GM19035 (cell line): ENCODE results near the gene MET.
"Not testable (repeated sequence)": the region's sequence is repeated elsewhere in the genome, so short reads cannot be mapped to it uniquely, and the experiment has no call there.

Experiments used
- ATAC-seq: cut with Tn5 transposase; IDR thresholded peaks from one replicate; pipeline ENCODE4 v1.9.1; 2021; ENCODE audit not compliant: unreplicated experiment

Gene MET

DNA sequence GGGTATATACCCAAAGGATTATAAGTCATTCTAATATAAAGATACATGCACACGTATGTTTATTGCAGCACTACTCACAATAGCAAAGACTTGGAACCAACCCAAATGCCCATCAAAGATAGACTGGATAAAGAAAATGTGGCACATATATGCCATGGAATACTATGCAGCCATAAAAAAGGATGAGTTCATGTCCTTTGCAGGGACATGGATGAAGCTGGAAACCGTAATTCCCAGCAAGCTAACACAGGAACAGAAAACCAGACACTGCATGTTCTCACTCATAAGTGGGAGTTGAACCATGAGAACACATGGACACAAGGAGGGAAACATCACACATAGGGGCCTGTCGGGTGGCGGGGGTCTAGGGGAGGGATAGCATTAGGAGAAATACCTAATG is 79.1 kb downstream of the MET start:
- ATAC-seq, result not testable (repeated sequence)

- no peak for ATAC-seq
Measured at GRCh38 chr7:116752305-116753074, 80.5 kb downstream of the MET start.

DNA sequence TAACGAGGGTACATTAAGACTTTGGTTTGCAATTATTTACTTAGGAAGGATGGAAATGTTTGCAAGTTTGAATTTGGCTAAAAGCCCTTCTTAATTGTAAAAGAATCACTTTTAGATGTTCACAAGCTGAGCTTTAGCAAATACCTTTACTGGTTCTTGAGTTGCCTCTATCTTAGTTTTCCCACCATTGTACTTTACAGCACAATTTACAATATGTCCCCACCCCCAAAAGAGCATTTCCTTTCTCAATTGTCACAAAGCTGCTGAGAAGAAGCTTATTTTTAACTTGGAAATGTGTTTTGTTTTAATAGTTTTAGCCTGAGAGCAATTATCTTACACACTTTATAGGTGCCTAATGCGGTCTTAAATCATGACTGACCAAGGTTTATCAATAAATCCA is 81.1 kb downstream of the MET start:
- no peak for ATAC-seq

DNA sequence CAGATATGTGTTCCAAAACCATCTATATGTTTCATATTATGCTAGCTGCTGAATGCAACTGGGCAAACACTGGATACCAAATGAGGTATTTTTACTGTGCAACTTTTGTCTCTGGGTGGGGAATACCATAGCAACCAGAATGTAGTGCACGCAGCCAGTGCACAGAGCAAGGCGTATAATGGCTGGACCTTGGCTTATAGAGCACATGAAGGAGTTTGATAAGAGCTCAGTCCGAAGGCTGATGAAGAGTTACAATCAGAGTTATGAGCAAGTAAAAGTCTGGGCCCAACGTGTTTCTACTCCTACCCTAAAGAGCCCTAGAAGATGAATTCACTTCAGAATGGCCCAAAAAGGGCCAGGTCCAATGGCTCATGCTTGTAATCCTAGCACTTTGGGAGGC is 82.2 kb downstream of the MET start:
- ATAC-seq, result no peak

- no peak for ATAC-seq
Measured at GRCh38 chr7:116757283-116757682, 85.3 kb downstream of the MET start.

- not testable (repeated sequence) for ATAC-seq
Measured at GRCh38 chr7:116759642-116760041, 87.6 kb downstream of the MET start.

GRCh38 chr7:116762971-116763370 is 91.0 kb downstream of the MET start:
- no peak for ATAC-seq

DNA sequence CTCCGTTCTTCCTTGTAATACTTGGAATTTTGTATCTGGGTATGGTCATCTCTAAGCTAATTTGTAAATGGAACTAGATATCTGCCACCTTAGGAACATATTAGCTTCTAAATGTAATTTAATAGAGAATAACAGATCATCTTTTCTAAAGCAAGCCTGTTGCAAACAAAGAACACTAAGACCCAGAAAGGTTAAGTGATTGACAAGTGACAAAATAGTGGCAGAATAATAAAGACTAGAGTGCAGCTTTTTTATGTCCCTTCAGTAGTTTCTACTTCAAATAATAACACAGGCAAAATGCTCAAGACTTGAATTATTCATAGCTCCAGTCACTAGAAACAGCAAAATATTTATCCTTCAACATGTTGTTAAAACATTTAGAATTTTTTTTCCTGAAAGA is 91.7 kb downstream of the MET start:
- ATAC-seq, result no peak

GRCh38 chr7:116766881-116767280 is 94.9 kb downstream of the MET start:
- ATAC-seq, result no peak

DNA sequence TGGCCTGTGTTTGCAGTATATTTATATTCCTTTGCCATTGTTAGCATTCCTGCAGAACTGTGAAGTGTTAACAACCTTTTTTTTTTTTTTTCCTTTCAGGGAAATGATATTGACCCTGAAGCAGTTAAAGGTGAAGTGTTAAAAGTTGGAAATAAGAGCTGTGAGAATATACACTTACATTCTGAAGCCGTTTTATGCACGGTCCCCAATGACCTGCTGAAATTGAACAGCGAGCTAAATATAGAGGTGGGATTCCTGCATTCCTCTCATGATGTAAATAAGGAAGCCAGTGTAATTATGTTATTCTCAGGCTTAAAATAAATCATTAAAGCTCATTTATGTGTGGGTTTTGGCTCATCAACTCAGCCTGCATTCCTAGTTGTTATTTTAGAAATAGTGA is 97.5 kb downstream of the MET start:
- no peak for ATAC-seq

GRCh38 chr7:116770941-116771340 is 98.9 kb downstream of the MET start:
- ATAC-seq, result no peak

GRCh38 chr7:116771640-116772039 is 99.6 kb downstream of the MET start:
- no peak for ATAC-seq

GRCh38 chr7:116772423-116772863 is 100.4 kb downstream of the MET start:
- ATAC-seq, result no peak

- ATAC-seq, result no peak
Measured at GRCh38 chr7:116772926-116773749, 101.1 kb downstream of the MET start.

- no peak for ATAC-seq
Measured at GRCh38 chr7:116776046-116776445, 104.0 kb downstream of the MET start.

GRCh38 chr7:116776610-116777289 is 104.8 kb downstream of the MET start:
- ATAC-seq, result no peak

DNA sequence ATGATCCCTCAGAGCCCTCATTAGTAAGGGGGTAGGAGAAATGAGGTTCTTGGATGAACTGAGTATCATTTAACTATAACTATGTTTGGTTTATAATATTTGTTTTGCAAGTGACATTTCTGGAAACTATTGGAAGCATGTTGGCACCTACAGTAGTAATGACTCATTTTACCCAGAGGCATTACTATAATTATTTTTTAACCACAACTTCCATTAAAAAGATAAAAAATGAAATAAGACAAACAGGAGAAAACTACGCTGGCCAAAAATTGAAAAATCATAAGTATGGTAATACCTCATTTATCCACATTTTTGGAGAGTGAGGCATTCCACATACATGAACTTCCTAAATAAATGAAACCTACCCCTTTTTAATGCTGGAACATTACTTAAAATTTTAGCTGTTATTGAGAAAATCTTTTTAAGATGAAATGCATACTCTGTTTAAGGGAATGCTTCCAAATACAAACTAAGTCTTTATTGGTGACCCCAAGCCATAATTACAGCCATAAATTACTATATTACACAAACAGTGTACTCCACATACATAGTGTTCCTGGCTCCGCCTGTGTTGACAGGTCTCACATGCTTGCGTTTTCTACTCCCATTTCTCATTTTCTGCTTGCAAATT is 105.8 kb downstream of the MET start:
- ATAC-seq, result no peak

GRCh38 chr7:116779216-116779615 is 107.2 kb downstream of the MET start:
- no peak for ATAC-seq

DNA sequence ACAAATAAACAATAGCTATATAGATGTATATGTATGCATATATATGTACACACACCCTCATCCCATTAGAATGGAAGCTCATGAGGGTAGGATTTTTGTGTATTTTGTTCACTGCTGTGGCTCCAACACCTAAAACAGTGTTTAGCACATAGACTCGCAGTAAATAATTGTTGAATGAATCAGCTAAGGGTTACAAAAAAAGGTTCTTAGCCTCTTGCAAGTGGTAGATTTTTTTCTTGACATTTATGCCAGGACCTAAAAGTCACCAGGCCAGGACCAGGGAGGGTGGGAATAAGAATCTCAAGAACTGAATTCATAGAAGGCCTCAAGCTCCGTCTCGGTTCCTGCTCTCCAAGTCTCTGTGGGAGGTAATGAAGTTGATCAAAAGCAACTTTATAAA is 107.9 kb downstream of the MET start:
- no peak for ATAC-seq

- no peak for ATAC-seq
Measured at GRCh38 chr7:116780521-116780920, 108.5 kb downstream of the MET start.

GRCh38 chr7:116780966-116781365 is 109.0 kb downstream of the MET start:
- no peak for ATAC-seq
